ENCODE data around the gene AKT3.
A peak's percentile ranks its signal among the peaks of the same experiment; 100 is the strongest.
"Not testable (repeated sequence)": the region's sequence is repeated elsewhere in the genome, so short reads cannot be mapped to it uniquely, and the experiment has no call there.

The AKT3 gene

DNA sequence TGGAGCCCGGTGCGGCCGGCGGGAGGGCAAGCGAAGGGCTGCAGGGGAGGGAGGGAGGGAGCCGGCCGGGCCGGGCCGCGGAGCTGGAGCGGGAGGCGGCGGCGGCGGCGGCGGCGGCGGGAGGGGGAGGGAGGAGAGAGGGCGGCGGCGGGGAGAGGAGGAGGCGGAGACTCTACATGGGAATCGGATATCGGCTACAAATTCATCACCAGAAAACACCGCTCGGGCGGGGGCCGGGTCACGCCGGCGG, at the start of gene AKT3:
AKT3 (minus strand) TSS at position 42 of the 250 bp plus-strand sequence. CDS start 7,073 bp downstream, outside the sequence.
- peak; percentile 89 for DNase-seq

- DNase-seq, result no peak
Observed at GRCh38 chr1:243898278-243898677, 48.2 kb upstream of the AKT3 start.

DNA sequence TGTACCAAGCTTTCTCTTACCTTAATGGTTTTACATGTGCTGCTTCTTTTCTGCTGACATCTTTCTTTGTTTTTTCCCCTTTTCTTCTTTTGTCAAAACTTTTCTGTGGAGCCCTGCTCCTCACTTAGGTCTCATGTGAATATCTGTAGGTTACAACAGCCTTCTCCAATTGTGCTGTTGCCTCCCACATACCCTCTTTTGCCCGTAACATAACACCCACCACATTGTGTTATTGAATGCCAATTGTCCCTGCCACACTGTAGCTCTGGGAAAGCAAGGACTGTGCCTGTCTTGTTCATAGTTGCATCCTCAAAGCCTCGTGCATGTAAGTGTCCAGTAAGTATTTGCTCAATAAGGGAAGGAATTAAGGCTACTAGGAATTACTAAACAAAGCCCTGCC, 46.3 kb upstream of the AKT3 start:
- no peak for DNase-seq

- no peak for DNase-seq
Observed at GRCh38 chr1:243892456-243892855, 42.4 kb upstream of the AKT3 start.

- DNase-seq, result no peak
Observed at GRCh38 chr1:243890576-243890975, 40.5 kb upstream of the AKT3 start.

GRCh38 chr1:243885806-243886205, 35.8 kb upstream of the AKT3 start:
- no peak for DNase-seq

- no peak for DNase-seq
Observed at GRCh38 chr1:243884603-243885002, 34.6 kb upstream of the AKT3 start.

- DNase-seq, result no peak
Observed at GRCh38 chr1:243883551-243883950, 33.5 kb upstream of the AKT3 start.

DNA sequence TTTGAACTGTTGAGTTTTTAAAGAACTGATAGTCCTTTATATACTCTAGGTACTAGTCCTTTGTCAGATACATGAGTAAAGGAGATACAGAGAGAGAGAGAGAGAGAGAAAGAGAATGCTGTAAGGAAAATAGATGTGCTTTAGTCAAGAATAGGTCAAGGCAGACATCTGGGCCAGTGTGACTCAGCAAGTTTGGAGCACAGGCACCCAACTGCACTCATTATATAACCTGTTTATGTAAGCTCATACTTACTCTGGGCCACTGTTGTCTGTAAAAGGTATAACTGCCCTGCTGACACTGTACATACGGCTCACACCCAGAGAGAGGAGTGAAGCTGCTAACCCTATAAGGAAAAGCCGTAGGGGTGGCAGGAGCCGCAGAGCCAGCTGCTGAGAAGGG, 32.2 kb upstream of the AKT3 start:
- DNase-seq, result no peak

GRCh38 chr1:243877058-243877457, 27.0 kb upstream of the AKT3 start:
- DNase-seq, result not testable (repeated sequence)

- DNase-seq, result no peak
Observed at GRCh38 chr1:243855616-243856318, 5.7 kb upstream of the AKT3 start.

DNA sequence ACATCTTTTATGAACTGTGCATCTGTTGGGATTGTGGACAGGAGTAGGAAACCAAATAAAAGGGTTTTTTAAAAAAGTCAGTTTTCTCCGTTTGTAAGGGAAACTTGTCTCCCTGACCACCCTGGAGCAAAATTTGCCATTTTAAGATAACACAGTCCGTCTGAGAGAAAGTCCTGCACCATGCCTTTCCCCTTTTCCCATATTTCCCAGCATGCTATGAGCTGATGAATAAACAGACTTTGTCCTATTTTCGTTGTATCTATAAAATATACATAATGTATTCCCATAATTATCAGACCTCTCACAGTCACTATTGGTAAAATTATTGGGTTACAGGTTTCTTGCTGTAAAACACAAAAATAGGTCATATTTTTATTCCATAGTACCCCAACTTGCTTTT, 1.7 kb upstream of the AKT3 start:
- no peak for DNase-seq

DNA sequence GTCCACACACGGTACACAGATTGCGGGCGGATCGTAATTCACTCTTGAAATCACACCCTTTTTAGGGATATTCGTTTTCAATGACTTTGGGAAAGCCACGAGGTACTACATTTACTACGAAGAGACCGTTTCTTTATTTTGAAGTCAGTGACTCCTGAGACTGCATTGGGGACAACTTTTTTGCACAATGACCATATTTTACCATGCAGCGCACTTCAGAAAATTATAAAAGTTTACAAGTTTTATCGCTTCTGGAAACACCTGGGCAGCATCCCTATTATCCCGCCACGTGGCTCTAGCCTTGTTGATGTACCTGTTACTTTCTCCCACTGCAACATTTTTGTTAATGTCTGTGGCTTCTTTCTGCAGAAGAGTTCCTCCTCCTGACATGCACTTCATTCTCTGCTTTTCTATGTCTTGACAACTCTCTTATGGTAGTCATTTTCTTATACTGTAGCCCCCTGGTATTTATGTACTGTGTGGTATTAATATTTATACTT, 1.3 kb upstream of the AKT3 start:
- DNase-seq, result no peak

DNA sequence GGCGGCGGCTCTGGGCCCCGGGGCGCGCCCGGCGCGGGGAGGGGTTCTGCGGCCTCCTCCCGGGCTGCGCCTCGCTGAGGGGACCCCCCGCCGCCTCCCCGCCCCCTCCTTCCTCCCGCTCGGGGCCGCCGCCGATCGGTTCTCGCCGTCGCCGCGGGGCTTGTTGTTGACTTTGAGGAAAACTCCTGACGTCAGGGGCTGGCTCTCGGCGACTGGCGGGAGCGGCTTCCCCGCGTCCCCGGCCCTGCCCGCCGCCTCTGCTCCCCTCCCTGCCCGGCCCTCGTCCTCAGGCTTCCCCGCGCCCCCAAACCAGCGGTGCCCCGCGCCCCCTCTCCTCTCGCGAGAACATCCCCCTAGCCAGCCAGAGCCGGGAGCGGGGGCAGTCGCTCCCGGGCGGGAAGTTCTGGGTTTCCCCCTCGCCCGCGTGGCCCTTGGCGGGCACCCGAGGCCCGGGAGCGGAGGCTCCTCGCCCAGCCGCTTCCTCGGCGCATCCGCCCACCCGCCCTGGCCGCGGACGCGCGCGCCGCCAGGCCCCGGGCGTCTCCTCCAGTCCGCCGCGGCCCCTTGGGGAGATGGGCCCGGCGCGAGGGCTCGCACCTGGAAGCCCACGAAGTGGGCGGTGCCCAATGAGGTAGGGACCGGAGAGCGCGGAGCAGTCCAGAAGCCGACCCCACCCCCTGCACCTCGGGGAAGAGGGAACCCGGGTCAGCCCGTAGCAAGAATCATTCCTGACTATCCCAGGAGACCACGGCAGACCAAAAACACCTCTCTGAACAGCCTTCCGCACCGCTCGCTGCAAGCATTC, 611 bp upstream of the AKT3 start:
- peak; percentile 89 for DNase-seq

DNA sequence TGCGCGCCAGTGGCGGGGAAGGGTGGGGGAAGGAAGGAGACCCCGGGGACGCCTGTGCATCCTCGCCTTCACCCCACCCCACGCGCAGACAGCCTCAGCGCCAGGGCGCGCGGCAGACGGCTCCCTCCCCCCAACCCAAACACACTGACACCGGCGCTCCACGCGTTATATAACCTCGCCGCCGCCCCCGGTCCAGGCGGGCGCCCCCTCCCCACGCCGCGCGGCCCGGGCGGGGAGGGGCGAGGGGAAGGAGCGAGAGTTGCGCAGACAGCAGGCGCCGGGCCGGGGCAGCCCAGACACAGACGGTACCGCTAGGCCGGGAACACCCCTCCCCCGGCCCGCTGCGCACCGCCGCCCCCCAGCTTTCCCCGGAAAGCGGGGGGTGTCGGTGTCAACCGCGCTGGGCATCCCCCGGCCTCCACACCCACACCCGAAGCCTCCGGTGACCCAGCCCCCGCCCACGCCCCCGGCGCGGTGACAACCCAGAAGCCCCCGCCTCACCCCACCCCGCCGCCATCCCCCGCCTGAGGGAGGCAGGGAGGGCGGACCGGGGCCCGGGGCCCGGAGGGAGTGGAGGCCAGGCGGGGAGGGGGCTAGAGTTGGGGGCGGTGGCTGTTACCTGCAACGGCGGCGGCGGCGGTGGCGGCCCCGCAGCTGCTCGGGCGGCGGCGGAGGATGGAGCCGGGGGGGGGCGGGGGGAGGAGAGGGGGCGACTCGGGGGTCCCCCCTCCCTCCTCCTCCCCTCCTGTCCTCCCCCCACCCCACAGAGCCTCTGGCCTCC, 432 bp downstream of the AKT3 start:
- peak; percentile 65 for DNase-seq

GRCh38 chr1:243848858-243849420, 1.1 kb downstream of the AKT3 start:
- peak; percentile 74 for DNase-seq

- no peak for DNase-seq
Observed at GRCh38 chr1:243848165-243848857, 1.7 kb downstream of the AKT3 start.

DNA sequence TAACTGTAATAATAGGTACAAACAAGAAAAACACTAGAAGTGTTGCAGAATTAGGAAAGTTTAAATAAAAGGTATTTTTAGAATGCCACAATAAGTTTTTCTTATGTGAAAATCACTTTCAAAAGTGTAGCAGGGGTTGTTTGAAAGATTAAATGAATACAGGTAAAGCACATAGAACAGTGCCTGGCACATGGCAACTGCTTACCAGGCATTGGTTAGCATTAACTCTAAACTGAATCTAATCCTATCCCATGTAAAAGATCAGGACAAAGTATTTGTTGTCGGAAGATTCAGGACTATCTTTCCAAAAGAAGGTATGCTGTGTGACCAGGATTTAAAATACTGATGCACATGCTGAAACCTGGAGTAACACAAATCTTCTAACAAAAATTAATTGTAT, 3.3 kb downstream of the AKT3 start:
- no peak for DNase-seq

DNA sequence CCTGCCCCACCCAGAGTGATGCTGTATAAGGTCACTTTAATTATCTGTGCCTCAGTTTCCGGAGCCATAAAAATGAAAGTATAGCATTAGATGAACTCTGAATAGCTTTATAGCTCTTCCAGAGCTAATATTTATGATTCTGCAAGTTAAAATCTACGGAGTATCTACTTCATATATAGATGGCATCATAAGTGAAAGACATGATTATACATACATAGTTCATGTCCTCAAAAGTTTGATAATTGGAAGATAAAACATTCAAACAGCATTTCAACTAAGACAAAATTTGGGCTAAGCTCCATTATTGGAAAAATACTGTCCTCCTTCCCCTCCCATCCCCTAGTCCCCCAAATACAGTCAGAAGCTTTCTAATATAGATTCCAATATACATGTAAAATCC, 4.2 kb downstream of the AKT3 start:
- no peak for DNase-seq

DNA sequence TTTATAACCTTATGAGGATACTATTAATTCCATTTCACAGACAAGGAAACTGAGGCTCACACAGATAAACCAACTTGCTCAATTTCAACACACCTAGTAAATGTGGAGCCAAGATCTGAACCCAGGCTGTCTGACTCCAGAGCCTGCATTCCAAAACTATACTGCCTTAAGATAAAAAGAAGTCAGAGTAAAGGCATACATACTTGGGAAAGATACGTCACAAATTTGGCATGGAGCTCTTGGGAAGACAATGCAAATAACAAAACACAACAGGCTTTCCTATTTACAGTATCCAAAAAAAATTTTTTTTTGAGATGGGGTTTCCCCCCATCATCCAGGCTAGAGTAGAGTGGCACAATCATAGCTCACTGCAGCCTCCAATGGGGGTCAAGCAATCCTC, 5.9 kb downstream of the AKT3 start:
- no peak for DNase-seq

- DNase-seq, result no peak
Observed at GRCh38 chr1:243842978-243843511, 7.0 kb downstream of the AKT3 start.

DNA sequence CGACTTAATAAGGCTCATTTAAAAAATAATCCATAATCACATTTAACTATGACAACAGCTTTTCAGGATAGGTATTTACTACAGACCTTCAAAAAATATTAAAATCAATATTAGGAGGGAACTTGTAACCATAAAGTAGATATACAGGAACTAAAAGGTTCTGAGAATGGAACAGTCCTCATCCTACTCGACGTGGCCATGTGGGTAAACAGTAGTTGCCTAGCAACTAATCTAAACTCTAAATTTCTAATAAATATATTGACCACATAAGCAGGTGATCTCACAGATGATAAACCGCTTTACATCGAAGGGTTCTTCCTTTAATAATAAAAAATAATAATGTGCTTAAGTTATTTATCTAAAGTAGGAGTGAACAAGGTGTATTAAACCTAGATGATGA, 7.9 kb downstream of the AKT3 start:
- no peak for DNase-seq

All from right forelimb (tissue), 1 donor.